GM12891 (cell line): ENCODE results near the gene DNAH5.

Experiments used
- DNase-seq: peaks from one replicate; pipeline ENCODE4 v3.0.0; 2011; ENCODE audit warnings: low spot score; ENCODE audit not compliant: insufficient read length
- FAIRE-seq: peaks from 2 replicates; lab custom pipeline; 2011; peaks lifted over from hg19 to GRCh38; lab: Jason Lieb, UNC
- PAX5 ChIP-seq: IDR thresholded peaks from 2 replicates; pipeline ENCODE4 v1.6.1; 2011; ENCODE audit warnings: low read length, moderate library complexity, mild to moderate bottlenecking; ENCODE audit not compliant: insufficient read depth, severe bottlenecking
- POLR2A ChIP-seq: IDR thresholded peaks from 2 replicates; pipeline ENCODE4 v1.6.1; 2011; ENCODE audit warnings: low read depth, low read length, control low read depth
- POLR2AphosphoS5 ChIP-seq: IDR thresholded peaks from 2 replicates; pipeline ENCODE4 v1.6.1; 2011; ENCODE audit warnings: low read depth, low read length, control low read depth
- POU2F2 ChIP-seq: IDR thresholded peaks from 2 replicates; pipeline ENCODE4 v1.6.1; 2011; ENCODE audit warnings: low read depth, mild to moderate bottlenecking, control low read depth, low read length, moderate library complexity
- SPI1 ChIP-seq: IDR thresholded peaks from 2 replicates; pipeline ENCODE4 v1.6.1; 2011; ENCODE audit warnings: low read depth, low read length, control low read depth
- TAF1 ChIP-seq: IDR thresholded peaks from 2 replicates; pipeline ENCODE4 v1.6.1; 2011; ENCODE audit warnings: low read depth, low read length, control low read depth

The DNAH5 gene

DNA sequence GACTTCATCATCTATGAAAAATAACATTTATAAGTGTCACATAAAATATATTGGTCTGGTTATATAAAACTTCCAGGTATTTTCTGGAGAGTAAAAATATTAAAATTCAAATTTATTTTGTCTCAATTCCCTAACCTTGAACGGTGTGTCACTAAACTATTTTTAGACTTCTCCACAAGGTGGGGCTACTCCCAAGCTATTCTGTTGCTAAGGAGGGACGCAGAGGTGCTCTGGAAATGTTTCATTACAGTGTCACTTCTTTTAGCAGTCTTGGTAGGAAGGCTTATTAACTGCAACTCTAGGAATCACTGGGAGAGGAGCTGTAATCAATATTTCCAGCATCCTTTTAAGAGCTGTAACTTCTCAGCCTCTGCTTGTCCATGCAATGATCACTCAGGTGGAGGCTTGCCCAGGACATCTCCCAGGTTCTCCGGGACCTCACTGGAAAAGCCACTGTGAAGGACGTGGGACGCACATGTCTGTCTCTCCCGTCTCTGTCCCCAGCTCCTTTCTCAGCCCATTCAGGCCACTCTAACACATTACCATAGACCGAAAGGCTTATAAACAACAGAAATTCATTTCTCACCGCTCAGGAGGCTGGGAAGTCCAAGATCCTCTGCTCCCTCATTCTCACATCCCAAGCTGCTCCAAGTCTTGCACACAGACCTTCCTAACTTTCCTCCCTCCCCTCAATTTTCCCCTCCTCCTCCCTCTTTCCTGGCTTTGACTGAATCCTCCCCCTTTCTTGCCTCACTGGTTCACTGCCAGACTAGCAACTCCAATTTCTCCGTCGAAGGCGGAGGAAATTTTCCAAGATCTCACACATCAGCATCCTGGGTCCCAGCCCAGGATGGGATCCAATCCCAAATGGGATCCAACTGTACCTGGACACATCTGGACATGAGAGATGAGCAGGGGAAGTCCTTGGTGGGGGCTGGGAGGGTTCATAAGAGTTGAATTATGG, 32.7 kb upstream of the DNAH5 start:
- no peak for DNase-seq
- TF ChIP-seq POLR2AphosphoS5: no peak
- TF ChIP-seq POLR2A: no peak
- TF ChIP-seq TAF1: no peak
- no peak for TF ChIP-seq POU2F2
- no peak for TF ChIP-seq PAX5
- TF ChIP-seq SPI1: no peak
- FAIRE-seq: no peak

DNA sequence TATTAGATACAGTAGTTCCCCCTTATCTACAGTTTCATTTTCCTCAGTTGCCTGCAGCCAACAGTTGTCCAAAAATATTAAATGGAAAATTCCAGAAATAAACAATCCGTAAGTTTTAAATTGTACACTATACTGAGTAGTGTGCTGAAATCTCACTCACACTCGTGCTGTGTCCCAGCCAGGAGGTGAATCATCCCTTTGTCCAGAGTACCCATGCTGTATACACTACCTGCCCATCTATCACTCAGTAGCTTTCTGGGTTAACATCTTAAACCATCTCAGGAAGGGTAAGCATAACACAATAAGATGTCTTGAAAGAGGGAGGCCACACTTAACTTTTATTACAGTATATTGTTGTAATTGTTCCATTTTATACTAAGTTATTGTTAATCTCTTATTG, 31.7 kb upstream of the DNAH5 start:
- FAIRE-seq (no peak), DNase-seq (no peak)

GRCh38 chr5:13975246-13975645, 30.8 kb upstream of the DNAH5 start:
- no peak for FAIRE-seq
- TF ChIP-seq SPI1 (no peak), PAX5 (no peak), POLR2A (no peak), TAF1 (no peak), POU2F2 (no peak), POLR2AphosphoS5 (no peak)
- DNase-seq: no peak

More for the DNA sequence above, 31.7 kb upstream of the DNAH5 start:
- TF ChIP-seq POLR2AphosphoS5 (no peak), POLR2A (no peak), POU2F2 (no peak), SPI1 (no peak), PAX5 (no peak), TAF1 (no peak)

DNA sequence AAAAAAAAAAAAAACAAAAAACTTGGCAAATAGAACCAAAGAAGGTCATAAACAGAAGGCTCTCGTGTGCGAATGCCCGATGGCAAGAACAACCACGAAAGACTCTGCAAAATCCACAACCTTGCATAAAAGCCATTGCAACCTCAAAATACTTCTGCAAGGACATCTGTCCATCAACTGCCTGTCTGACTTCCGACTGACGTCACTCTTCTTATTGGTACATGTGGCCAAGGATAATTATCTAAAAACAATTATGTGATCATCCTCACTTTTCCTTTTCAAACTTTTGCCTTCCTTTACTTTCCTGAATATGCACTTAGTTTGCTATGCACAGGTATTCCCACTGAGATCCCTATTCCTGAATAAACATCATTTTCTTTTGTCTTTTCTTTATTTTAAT, 29.2 kb upstream of the DNAH5 start:
- DNase-seq: no peak
- TF ChIP-seq POU2F2 (no peak), TAF1 (no peak), SPI1 (no peak)
- FAIRE-seq: no peak

GRCh38 chr5:13972029-13972428, 27.5 kb upstream of the DNAH5 start:
- FAIRE-seq: no peak
- no peak for TF ChIP-seq SPI1
- no peak for TF ChIP-seq POLR2A

GRCh38 chr5:13957032-13957645, 12.7 kb upstream of the DNAH5 start:
- FAIRE-seq (peak; percentile 82), DNase-seq (no peak)
- TF ChIP-seq TAF1 (no peak), POLR2AphosphoS5 (no peak), POU2F2 (no peak), POLR2A (no peak), PAX5 (no peak), SPI1 (no peak)

More at GRCh38 chr5:13972029-13972428, 27.5 kb upstream of the DNAH5 start:
- no peak for DNase-seq

- FAIRE-seq: no peak
- TF ChIP-seq POLR2AphosphoS5: no peak
- TF ChIP-seq POU2F2: no peak
- TF ChIP-seq SPI1: no peak
- TF ChIP-seq PAX5: no peak
- TF ChIP-seq POLR2A: no peak
- TF ChIP-seq TAF1: no peak
- no peak for DNase-seq
Measured at GRCh38 chr5:13956471-13956870, 12.0 kb upstream of the DNAH5 start.

GRCh38 chr5:13955896-13956295, 11.4 kb upstream of the DNAH5 start:
- DNase-seq (no peak), FAIRE-seq (no peak)
- TF ChIP-seq POU2F2 (no peak), PAX5 (no peak), POLR2AphosphoS5 (no peak)

DNA sequence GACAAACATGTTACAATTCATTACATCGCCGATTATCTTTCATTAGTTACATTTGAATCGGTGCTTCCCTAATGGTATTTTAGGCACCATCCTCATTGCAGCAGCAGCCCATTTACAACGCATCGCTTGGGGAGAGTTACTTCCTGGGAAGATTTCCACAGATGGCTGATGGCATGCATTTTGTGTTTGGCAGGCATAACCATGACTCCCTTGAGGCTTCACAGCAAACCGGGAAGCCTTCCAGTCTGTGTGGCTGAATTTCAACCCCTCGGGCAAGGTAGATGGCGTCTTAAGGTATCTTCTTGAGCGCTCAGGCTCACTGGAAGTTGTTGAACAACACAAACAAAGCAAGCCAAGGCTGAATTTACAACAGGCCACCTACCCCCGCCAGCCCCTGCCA, 1.6 kb upstream of the DNAH5 start:
- FAIRE-seq (no peak), DNase-seq (no peak)
- TF ChIP-seq POU2F2: no peak
- TF ChIP-seq TAF1: no peak

GRCh38 chr5:13945271-13945670, 783 bp upstream of the DNAH5 start:
- TF ChIP-seq POLR2AphosphoS5 (no peak), POU2F2 (no peak), PAX5 (no peak), TAF1 (no peak), POLR2A (no peak), SPI1 (no peak)
- DNase-seq: no peak
- no peak for FAIRE-seq
